Caco-2 (cell line): ENCODE results near the gene C16orf90. TPM values are rescaled to one million over a fixed set of nuclear protein-coding genes. Genes with fewer than 3 reads are reported as not detected.

Experiments used
- BruUV-seq: library from RNA; stranded (reverse); fragments of 400-500 nt; replicated peaks from 2 replicates; lab custom pipeline; 2021; lab: Mats Ljungman, UMichigan
- CTCF ChIA-PET: fragments of 300-600 bp; sonication (Branson Sonifier 250); formaldehyde crosslinking; loops from one replicate; lab custom pipeline; 2022; ENCODE audit warnings: antibody characterized with exemption; lab: Charles Lee
- POLR2A ChIA-PET: fragments of 300-600 bp; sonication (Branson Sonifier 250); formaldehyde crosslinking; loops from one replicate; lab custom pipeline; 2022; ENCODE audit warnings: antibody characterized with exemption; lab: Charles Lee
- DNase-seq, 2 experiments: peaks; one replicate each; pipeline versions ENCODE4 v3.0.0 to v3.0.0-alpha.2; 2020 to 2022
- H3K27me3 ChIP-seq: replicated peaks from 2 replicates; pipeline ENCODE4 v1.6.0; 2011; ENCODE audit warnings: low read length; ENCODE audit not compliant: control insufficient read depth, insufficient read depth
- H3K36me3 ChIP-seq: 2 replicates; pipeline ENCODE4 v1.5.1; 2011; ENCODE audit warnings: low read length; ENCODE audit not compliant: control insufficient read depth, insufficient read depth
- H3K4me1 ChIP-seq: fragments of 250-450 bp; sonication (Bioruptor Pico); 2 replicates; pipeline ENCODE4 v1.5.1; 2020; ENCODE audit warnings: mild to moderate bottlenecking
- H3K4me3 ChIP-seq: 2 replicates; pipeline ENCODE4 v1.5.1; 2011; ENCODE audit warnings: low read depth, mild to moderate bottlenecking, control low read depth, low read length
- H3K9me3 ChIP-seq: fragments of 250-450 bp; sonication (Bioruptor Pico); 2 replicates; pipeline ENCODE4 v1.5.1; 2020; ENCODE audit warnings: mild to moderate bottlenecking, moderate library complexity
- H3K27ac Mint-ChIP-seq: one replicate; pipeline ENCODE4 v1.8.0; 2022; ENCODE audit warnings: mixed read lengths; ENCODE audit not compliant: unreplicated experiment
- H3K27me3 Mint-ChIP-seq: one replicate; pipeline ENCODE4 v1.8.0; 2022; ENCODE audit warnings: mixed read lengths; ENCODE audit not compliant: insufficient read depth, unreplicated experiment
- H3K36me3 Mint-ChIP-seq: one replicate; pipeline ENCODE4 v1.8.0; 2022; ENCODE audit warnings: mild to moderate bottlenecking, mixed read lengths; ENCODE audit not compliant: insufficient read depth, unreplicated experiment
- H3K4me1 Mint-ChIP-seq: one replicate; pipeline ENCODE4 v1.8.0; 2022; ENCODE audit warnings: low read depth, mixed read lengths; ENCODE audit not compliant: unreplicated experiment
- H3K4me3 Mint-ChIP-seq: one replicate; pipeline ENCODE4 v1.8.0; 2022; ENCODE audit warnings: mild to moderate bottlenecking, moderate library complexity, mixed read lengths; ENCODE audit not compliant: unreplicated experiment
- H3K9me3 Mint-ChIP-seq: one replicate; pipeline ENCODE4 v1.8.0; 2022; ENCODE audit warnings: mixed read lengths; ENCODE audit not compliant: unreplicated experiment
- CTCF ChIP-seq, 2 experiments: fragments of 200-600 bp in 1 of 2; IDR thresholded peaks; 1 replicate in 1 of 2; 2 replicates in 1 of 2; pipeline versions ENCODE4 v1.5.1 to v1.8.0; 2011 to 2022; ENCODE audit warnings: antibody characterized with exemption in 1 of 2, control low read depth in 1 of 2, inconsistent platforms in 1 of 2, low read depth in 1 of 2, low read length in 1 of 2, mild to moderate bottlenecking in 1 of 2, moderate library complexity in 1 of 2; ENCODE audit not compliant: insufficient read depth in 1 of 2, severe bottlenecking in 1 of 2, unreplicated experiment in 1 of 2
- intact Hi-C: fragments of 100-400 bp; cut with micrococcal nuclease; formaldehyde crosslinking; loops from one replicate; pipeline ENCODE4 v1.10.0; 2022; ENCODE audit not compliant: unreplicated experiment
- total RNA-seq: library from RNA; stranded (reverse); gene quantifications from 2 replicates; pipeline ENCODE4 v1.2.3, GENCODE V29; 2022

The C16orf90 gene
- total RNA-seq, 1 experiment from 2014 or later, result not detected

GRCh38 chr16:3525951-3526350 lies 30.7 kb upstream of the C16orf90 start:
- Histone ChIP-seq H3K27me3 (no peaks in the 10 kb centered on the region), H3K4me3 (no peak overlapping the region), H3K4me1 (no peaks in the 10 kb centered on the region), H3K36me3 (peaks cover 1% of the 10 kb centered on the region), H3K9me3 (no peaks in the 10 kb centered on the region)
- no TSS peak for BruUV-seq
- no peaks in the 10 kb centered on the region for H3K27me3 Mint-ChIP-seq
- ChIA-PET CTCF (no interaction called here), POLR2A (interaction anchor here (0.5 kb wide), 1 partner anchor 358 kb away, joined by 4 read pairs; no protein-coding TSS in a partner anchor)
- H3K9me3 Mint-ChIP-seq, result peaks cover 14% of the 10 kb centered on the region
- TF ChIP-seq CTCF (IDR thresholded peaks at IDR 0.05; ENCODE audit: insufficient read depth in 1 of 2, low read depth in 1 of 2, low read length in 1 of 2, severe bottlenecking in 1 of 2, unreplicated experiment in 1 of 2), result no peak
- no peak for DNase-seq
- no peak overlapping the region for H3K27ac Mint-ChIP-seq
- intact Hi-C loops, result no loop called here
- H3K4me1 Mint-ChIP-seq, result no peaks in the 10 kb centered on the region
- no peak overlapping the region for H3K4me3 Mint-ChIP-seq
- peaks cover 20% of the 10 kb centered on the region for H3K36me3 Mint-ChIP-seq

GRCh38 chr16:3523281-3523680 lies 28.0 kb upstream of the C16orf90 start:
- no peaks in the 10 kb centered on the region for H3K4me1 Mint-ChIP-seq
- CTCF ChIA-PET, result no interaction called here
- intact Hi-C loops, result no loop called here

GRCh38 chr16:3520841-3521240 lies 25.6 kb upstream of the C16orf90 start:
- Mint-ChIP-seq H3K27ac (no peak overlapping the region), H3K36me3 (peaks cover 13% of the 10 kb centered on the region), H3K27me3 (no peaks in the 10 kb centered on the region), H3K9me3 (no peaks in the 10 kb centered on the region), H3K4me3 (no peak overlapping the region), H3K4me1 (no peaks in the 10 kb centered on the region)
- ChIA-PET POLR2A (no interaction called here), CTCF (no interaction called here)
- H3K9me3 ChIP-seq, result no peaks in the 10 kb centered on the region
- no peak overlapping the region for H3K4me3 ChIP-seq
- intact Hi-C loops, result no loop called here
- no peak for TF ChIP-seq CTCF (IDR thresholded peaks at IDR 0.05; ENCODE audit: insufficient read depth in 1 of 2, low read depth in 1 of 2, low read length in 1 of 2, severe bottlenecking in 1 of 2, unreplicated experiment in 1 of 2)
- no peak for DNase-seq
- BruUV-seq, result no TSS peak
- H3K36me3 ChIP-seq, result no peaks in the 10 kb centered on the region
- H3K4me1 ChIP-seq, result no peaks in the 10 kb centered on the region
- H3K27me3 ChIP-seq, result no peaks in the 10 kb centered on the region; the same call in 1 of the 2 replicates

More at GRCh38 chr16:3523281-3523680, 28.0 kb upstream of the C16orf90 start:
- no peak for TF ChIP-seq CTCF (IDR thresholded peaks at IDR 0.05; ENCODE audit: insufficient read depth in 1 of 2, low read depth in 1 of 2, low read length in 1 of 2, severe bottlenecking in 1 of 2, unreplicated experiment in 1 of 2)
- no TSS peak for BruUV-seq
- POLR2A ChIA-PET, result no interaction called here
- H3K36me3 ChIP-seq, result no peaks in the 10 kb centered on the region; the same call in 1 of the 2 replicates
- no peak for DNase-seq
- H3K4me3 Mint-ChIP-seq, result no peak overlapping the region
- H3K36me3 Mint-ChIP-seq, result peaks cover 18% of the 10 kb centered on the region
- no peaks in the 10 kb centered on the region for H3K9me3 ChIP-seq
- H3K4me1 ChIP-seq, result no peaks in the 10 kb centered on the region
- H3K9me3 Mint-ChIP-seq, result peaks cover 10% of the 10 kb centered on the region
- H3K27me3 Mint-ChIP-seq, result no peaks in the 10 kb centered on the region
- no peak overlapping the region for H3K27ac Mint-ChIP-seq
- H3K4me3 ChIP-seq, result no peak overlapping the region
- no peaks in the 10 kb centered on the region for H3K27me3 ChIP-seq
